DND-41 (cell line): ENCODE results near the gene C8B.

ENCODE experiments used
- ATAC-seq: fragments of 200-7000 bp; cut with Tn5 transposase; 3 replicates; pipeline ENCODE4 v1.9.1; 2021; ENCODE audit warnings: low read depth; ENCODE audit not compliant: insufficient read depth
- DNase-seq: peaks from one replicate; pipeline ENCODE4 v3.0.0-alpha.2; 2020
- H2AFZ ChIP-seq: 2 replicates; pipeline ENCODE4 v1.6.0; 2012; ENCODE audit warnings: low read depth, low read length
- H3K27ac ChIP-seq: 2 replicates; pipeline ENCODE4 v1.5.1; 2012; ENCODE audit warnings: low read length, inconsistent platforms
- H3K27me3 ChIP-seq: fragments of 200-600 bp; sonication (generic); 2 replicates; pipeline ENCODE4 v1.6.0; 2012; ENCODE audit warnings: low read length, mild to moderate bottlenecking, inconsistent platforms; ENCODE audit not compliant: insufficient read depth, poor library complexity
- H3K36me3 ChIP-seq: 2 replicates; pipeline ENCODE4 v1.5.1; 2012; ENCODE audit warnings: low read length, inconsistent platforms; ENCODE audit not compliant: insufficient read depth
- H3K4me1 ChIP-seq: 2 replicates; pipeline ENCODE4 v1.5.1; 2012; ENCODE audit warnings: mild to moderate bottlenecking, low read length; ENCODE audit not compliant: insufficient read depth
- H3K4me2 ChIP-seq: 2 replicates; pipeline ENCODE4 v1.6.0; 2012; ENCODE audit warnings: mild to moderate bottlenecking, moderate library complexity, low read length, inconsistent platforms; ENCODE audit not compliant: insufficient read depth
- H3K4me3 ChIP-seq, 2 experiments: fragments of 200-600 bp in 1 of 2; shearing (Covaris generic) in 1 of 2; 2 replicates each; pipeline ENCODE4 v1.5.1; 2012 to 2016; ENCODE audit warnings: inconsistent platforms in 2 of 2, low read length in 2 of 2, mild to moderate bottlenecking in 2 of 2, low read depth in 1 of 2, moderate library complexity in 1 of 2
- H3K79me2 ChIP-seq: 2 replicates; pipeline ENCODE4 v1.6.0; 2012; ENCODE audit warnings: low read length, inconsistent platforms; ENCODE audit not compliant: insufficient read depth
- H3K9ac ChIP-seq: 2 replicates; pipeline ENCODE4 v1.6.0; 2012; ENCODE audit warnings: low read depth, mild to moderate bottlenecking, inconsistent platforms, low read length, moderate library complexity
- H3K9me3 ChIP-seq: 2 replicates; pipeline ENCODE4 v1.5.1; 2012; ENCODE audit warnings: low read length, moderate library complexity, mild to moderate bottlenecking, inconsistent platforms; ENCODE audit not compliant: insufficient read depth, severe bottlenecking
- H4K20me1 ChIP-seq: 2 replicates; pipeline ENCODE4 v1.6.0; 2012; ENCODE audit warnings: low read length; ENCODE audit not compliant: insufficient read depth
- CTCF ChIP-seq: IDR thresholded peaks from 2 replicates; pipeline ENCODE4 v1.5.1; 2012; ENCODE audit warnings: borderline replicate concordance, low read length, moderate library complexity, mild to moderate bottlenecking; ENCODE audit not compliant: poor library complexity, severe bottlenecking; ENCODE audit errors: extremely low read depth
- EZH2 ChIP-seq: IDR thresholded peaks from 3 replicates; pipeline ENCODE4 v1.6.1; 2012; ENCODE audit warnings: borderline replicate concordance, low read depth, mild to moderate bottlenecking, moderate library complexity, low read length, inconsistent platforms; ENCODE audit not compliant: severe bottlenecking

C8B gene

GRCh38 chr1:56927986-56928385 lies 37.8 kb downstream of the C8B start:
- no peak overlapping the region for H3K4me3 ChIP-seq
- no peaks in the 10 kb centered on the region for H3K36me3 ChIP-seq
- H3K9ac ChIP-seq = no peak overlapping the region
- no peak for TF ChIP-seq CTCF
- no peak for TF ChIP-seq EZH2
- no peak overlapping the region for H3K27ac ChIP-seq
- no peak overlapping the region for H2AFZ ChIP-seq
- ATAC-seq (no peak), DNase-seq (no peak)
- H3K27me3 ChIP-seq = no peaks in the 10 kb centered on the region
- no peak overlapping the region for H3K4me2 ChIP-seq
- H4K20me1 ChIP-seq = no peaks in the 10 kb centered on the region
- H3K4me1 ChIP-seq = no peaks in the 10 kb centered on the region
- H3K9me3 ChIP-seq = no peaks in the 10 kb centered on the region
- H3K79me2 ChIP-seq = no peaks in the 10 kb centered on the region

- Histone ChIP-seq H4K20me1 (no peaks in the 10 kb centered on the region), H3K4me3 (no peak overlapping the region), H3K9me3 (no peaks in the 10 kb centered on the region), H3K27ac (no peak overlapping the region), H2AFZ (no peak overlapping the region), H3K27me3 (no peaks in the 10 kb centered on the region), H3K36me3 (no peaks in the 10 kb centered on the region), H3K79me2 (no peaks in the 10 kb centered on the region), H3K4me1 (no peaks in the 10 kb centered on the region), H3K4me2 (no peak overlapping the region), H3K9ac (no peak overlapping the region)
- no peak for DNase-seq
- no peak for ATAC-seq
- no peak for TF ChIP-seq EZH2
Measured at GRCh38 chr1:56927171-56927570, 38.6 kb downstream of the C8B start.

- ATAC-seq = no peak
- H3K27me3 ChIP-seq = no peaks in the 10 kb centered on the region
- H3K9ac ChIP-seq = no peak overlapping the region
- H3K79me2 ChIP-seq = no peaks in the 10 kb centered on the region
- H3K36me3 ChIP-seq = no peaks in the 10 kb centered on the region
- H3K4me3 ChIP-seq = no peak overlapping the region
- no peaks in the 10 kb centered on the region for H3K4me1 ChIP-seq
- TF ChIP-seq EZH2 (no peak), CTCF (no peak)
- no peak overlapping the region for H3K4me2 ChIP-seq
- no peaks in the 10 kb centered on the region for H3K9me3 ChIP-seq
- H2AFZ ChIP-seq = no peak overlapping the region
- DNase-seq = no peak
- H4K20me1 ChIP-seq = no peaks in the 10 kb centered on the region
- H3K27ac ChIP-seq = no peak overlapping the region
Measured at GRCh38 chr1:56925193-56925592, 40.6 kb downstream of the C8B start.

GRCh38 chr1:56924116-56924515 lies 41.7 kb downstream of the C8B start:
- no peaks in the 10 kb centered on the region for H3K36me3 ChIP-seq
- H3K9ac ChIP-seq = no peak overlapping the region
- no peaks in the 10 kb centered on the region for H3K79me2 ChIP-seq
- no peaks in the 10 kb centered on the region for H3K9me3 ChIP-seq
- H4K20me1 ChIP-seq = no peaks in the 10 kb centered on the region
- DNase-seq (no peak), ATAC-seq (no peak)
- H3K27me3 ChIP-seq = no peaks in the 10 kb centered on the region
- H3K4me2 ChIP-seq = no peak overlapping the region
- H3K27ac ChIP-seq = no peak overlapping the region
- no peak overlapping the region for H3K4me3 ChIP-seq
- TF ChIP-seq EZH2 (no peak), CTCF (no peak)
- no peak overlapping the region for H2AFZ ChIP-seq
- H3K4me1 ChIP-seq = no peaks in the 10 kb centered on the region
